Measurements from ENCODE around the gene HHAT.

The HHAT gene

DNA sequence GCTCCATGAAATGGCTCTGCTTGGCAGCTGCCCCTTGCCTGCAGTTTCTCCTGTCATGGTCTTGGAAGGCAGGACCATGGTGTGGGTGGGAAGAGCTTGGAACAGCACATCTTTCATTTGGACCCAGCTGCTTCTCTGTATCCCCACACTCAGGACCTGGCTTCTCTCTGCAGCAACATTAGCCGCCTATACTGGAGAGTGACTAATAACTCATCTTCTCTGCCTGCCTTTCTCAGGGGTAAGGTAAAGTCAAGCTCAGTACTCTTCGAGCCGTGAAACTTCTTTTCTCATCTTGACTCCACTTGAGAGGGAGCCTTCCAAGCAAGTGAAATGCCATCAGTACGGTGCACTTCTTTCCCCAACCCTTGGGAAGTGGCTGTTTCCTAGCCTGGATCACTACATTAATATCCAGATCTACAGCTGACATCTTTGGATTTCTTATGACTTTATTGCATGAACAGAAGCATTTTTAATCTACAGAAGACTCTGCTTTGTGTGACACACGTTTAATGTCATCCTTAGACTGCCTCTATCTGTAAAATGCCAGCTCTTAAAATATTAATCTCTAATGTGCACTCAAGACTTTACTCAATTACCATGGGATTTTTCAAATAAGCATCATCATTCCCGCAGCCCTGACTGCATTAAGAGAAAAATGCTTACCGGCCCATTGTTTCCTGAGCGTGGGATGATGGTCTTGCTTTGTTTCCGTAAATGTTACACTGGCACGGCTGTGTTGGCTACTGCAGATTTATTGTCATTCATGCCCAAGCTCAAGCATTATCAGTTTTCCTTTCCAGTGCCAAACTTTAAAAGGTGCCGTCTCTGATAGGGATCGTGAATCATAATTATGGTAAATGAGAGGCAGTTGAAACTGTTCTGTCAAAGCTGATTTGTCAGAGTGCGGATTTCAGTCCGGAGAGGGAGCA lies 242.9 kb downstream of the HHAT start:
- Histone ChIP-seq H3K36me3 (ENCODE audit: insufficient read depth, low read length) (no peaks in the 10 kb centered on the region), H3K27me3 (ENCODE audit: insufficient read depth, low read length) (peaks cover 11% of the 10 kb centered on the region; the same call in 1 of the 2 replicates), H3K27ac (ENCODE audit: low read depth, low read length) (no peak overlapping the region), H2AFZ (ENCODE audit: low read length, unreplicated experiment) (no peak overlapping the region), H3K4me1 (ENCODE audit: control insufficient read depth, insufficient read depth, low read length, unreplicated experiment) (no peaks in the 10 kb centered on the region), H3K79me2 (ENCODE audit: control insufficient read depth, insufficient read depth, low read length, unreplicated experiment) (no peaks in the 10 kb centered on the region), H3K4me3 (ENCODE audit: low read depth, low read length) (no peak overlapping the region)

DNA sequence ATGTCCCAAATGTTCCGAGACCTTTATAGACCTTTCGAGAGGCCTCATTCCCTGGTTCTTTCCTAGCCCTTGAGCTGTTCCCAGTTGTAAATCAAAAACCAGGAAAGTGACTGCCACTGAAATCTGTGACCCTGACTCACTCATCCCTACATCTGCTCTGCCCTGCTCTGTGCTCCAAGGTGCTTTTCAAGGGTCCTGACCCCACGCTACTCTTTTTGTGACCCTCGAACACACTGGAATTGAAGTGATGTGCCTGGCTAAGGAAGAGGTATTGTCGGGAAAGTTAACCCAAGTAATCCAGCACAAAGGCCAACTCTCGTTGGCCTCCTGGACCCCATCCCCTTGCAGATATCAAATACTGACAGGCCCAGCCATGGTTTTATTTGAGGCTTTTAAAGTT lies 244.4 kb downstream of the HHAT start:
- Histone ChIP-seq H3K4me1 (ENCODE audit: control insufficient read depth, insufficient read depth, low read length, unreplicated experiment) (no peaks in the 10 kb centered on the region), H3K27me3 (ENCODE audit: insufficient read depth, low read length) (peaks cover 12% of the 10 kb centered on the region; the same call in 1 of the 2 replicates), H3K4me3 (ENCODE audit: low read depth, low read length) (no peak overlapping the region), H3K27ac (ENCODE audit: low read depth, low read length) (no peak overlapping the region), H3K79me2 (ENCODE audit: control insufficient read depth, insufficient read depth, low read length, unreplicated experiment) (no peaks in the 10 kb centered on the region), H2AFZ (ENCODE audit: low read length, unreplicated experiment) (no peak overlapping the region), H3K36me3 (ENCODE audit: insufficient read depth, low read length) (no peaks in the 10 kb centered on the region)

DNA sequence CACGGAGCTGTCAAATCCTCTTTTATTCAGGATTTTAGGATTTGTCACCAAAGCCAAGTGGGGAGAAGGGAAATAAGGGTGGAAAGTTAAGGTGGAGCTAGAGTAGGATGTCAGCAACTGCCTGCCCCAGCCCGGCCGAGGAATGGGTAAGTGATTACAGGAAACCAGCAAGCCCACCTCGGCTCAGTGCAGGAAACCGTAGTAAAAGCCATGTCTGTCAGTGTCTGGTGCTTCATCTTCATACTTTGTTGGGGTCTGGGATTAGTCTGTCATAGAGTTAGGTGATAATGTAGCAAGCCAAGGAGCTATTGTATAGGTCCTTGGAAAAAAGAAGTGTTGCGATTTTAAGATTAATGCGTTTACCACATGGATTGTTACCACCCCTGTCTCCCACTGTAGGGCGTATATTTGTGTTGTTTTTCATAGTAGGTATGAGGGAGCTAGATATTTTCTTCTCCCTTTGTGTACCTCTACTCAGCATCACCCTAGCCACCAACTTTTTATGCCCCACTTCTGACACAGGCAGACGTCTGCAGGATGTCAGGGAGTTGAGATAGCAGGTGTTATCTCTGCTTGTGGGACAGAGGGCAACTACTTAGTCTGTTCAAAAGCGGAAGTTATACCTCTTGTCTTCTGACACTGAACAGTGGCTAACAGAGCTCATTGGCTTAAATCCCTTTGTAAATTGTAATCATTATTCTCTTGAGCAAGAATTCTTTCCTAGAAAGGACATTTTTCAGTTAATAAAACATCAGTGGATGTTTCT lies 253.7 kb downstream of the HHAT start:
- H3K27ac ChIP-seq (ENCODE audit: low read depth, low read length), result no peak overlapping the region
- H3K4me1 ChIP-seq (ENCODE audit: control insufficient read depth, insufficient read depth, low read length, unreplicated experiment), result no peaks in the 10 kb centered on the region
- H3K27me3 ChIP-seq (ENCODE audit: insufficient read depth, low read length), result peaks cover 9% of the 10 kb centered on the region; the same call in 1 of the 2 replicates
- no peaks in the 10 kb centered on the region for H3K79me2 ChIP-seq (ENCODE audit: control insufficient read depth, insufficient read depth, low read length, unreplicated experiment)
- H3K36me3 ChIP-seq (ENCODE audit: insufficient read depth, low read length), result no peaks in the 10 kb centered on the region
- no peak overlapping the region for H2AFZ ChIP-seq (ENCODE audit: low read length, unreplicated experiment)
- H3K4me3 ChIP-seq (ENCODE audit: low read depth, low read length), result no peak overlapping the region

DNA sequence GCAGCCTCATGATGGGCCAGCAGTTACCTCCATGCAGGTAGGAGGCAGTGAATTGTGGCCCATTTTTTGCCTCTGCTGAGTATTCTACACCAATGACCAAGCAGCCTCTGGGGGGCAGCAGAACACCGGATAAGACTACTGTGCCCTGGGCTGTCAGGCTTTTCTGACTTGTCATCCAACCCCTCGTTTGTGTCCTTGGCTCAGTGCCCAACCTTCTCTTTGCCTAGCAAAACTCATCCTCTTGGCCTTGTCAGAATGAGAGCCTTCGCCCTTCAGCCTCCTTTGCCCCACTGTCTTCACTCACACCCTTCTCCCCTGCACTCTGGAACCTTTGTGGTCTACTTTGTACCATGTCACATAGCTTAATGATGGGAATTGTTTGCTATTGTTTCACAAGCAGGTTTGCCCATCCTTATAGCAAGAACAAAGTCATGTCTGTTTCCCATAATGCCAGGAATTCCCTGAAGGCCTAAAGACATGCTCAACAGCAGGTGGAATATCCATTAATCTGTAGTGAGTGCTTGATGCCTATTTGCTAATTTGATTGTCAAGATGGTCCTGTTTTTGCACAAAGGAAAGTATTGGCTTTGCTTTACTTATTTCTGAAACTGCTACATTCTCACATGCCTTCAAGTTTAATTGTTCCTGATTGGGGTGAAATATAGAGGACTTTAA lies 255.9 kb downstream of the HHAT start:
- H3K27ac ChIP-seq (ENCODE audit: low read depth, low read length), result no peak overlapping the region
- H3K79me2 ChIP-seq (ENCODE audit: control insufficient read depth, insufficient read depth, low read length, unreplicated experiment), result no peaks in the 10 kb centered on the region
- no peaks in the 10 kb centered on the region for H3K4me1 ChIP-seq (ENCODE audit: control insufficient read depth, insufficient read depth, low read length, unreplicated experiment)
- no peaks in the 10 kb centered on the region for H3K36me3 ChIP-seq (ENCODE audit: insufficient read depth, low read length)
- H2AFZ ChIP-seq (ENCODE audit: low read length, unreplicated experiment), result no peak overlapping the region
- 0 out of 2 replicates have a peak, but pooled peaks cover 6% of the 10 kb centered on the region for H3K27me3 ChIP-seq (ENCODE audit: insufficient read depth, low read length)
- no peak overlapping the region for H3K4me3 ChIP-seq (ENCODE audit: low read depth, low read length)

DNA sequence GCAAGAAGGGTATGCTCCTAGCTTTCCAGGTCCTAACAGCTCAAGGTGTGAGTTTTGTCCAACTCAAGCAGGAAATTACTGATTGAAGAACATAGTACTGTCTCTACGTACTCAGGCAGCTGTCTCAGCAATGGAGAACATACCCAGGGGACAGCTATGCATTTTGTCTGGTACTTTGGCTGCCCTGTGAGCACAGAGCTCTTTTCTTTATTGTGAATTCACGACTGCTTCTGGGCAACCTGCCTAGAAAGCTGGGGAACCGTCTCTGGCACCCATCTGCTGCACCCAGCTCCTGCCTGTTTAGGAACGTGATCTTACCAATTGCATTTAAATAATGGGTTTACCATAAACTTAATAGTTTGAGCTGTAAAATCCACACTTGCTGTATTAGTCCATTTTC lies 258.1 kb downstream of the HHAT start:
- Histone ChIP-seq H3K27ac (ENCODE audit: low read depth, low read length) (no peak overlapping the region), H3K79me2 (ENCODE audit: control insufficient read depth, insufficient read depth, low read length, unreplicated experiment) (no peaks in the 10 kb centered on the region), H3K36me3 (ENCODE audit: insufficient read depth, low read length) (no peaks in the 10 kb centered on the region), H3K4me1 (ENCODE audit: control insufficient read depth, insufficient read depth, low read length, unreplicated experiment) (no peaks in the 10 kb centered on the region), H3K27me3 (ENCODE audit: insufficient read depth, low read length) (0 out of 2 replicates have a peak, but pooled peaks cover 3% of the 10 kb centered on the region), H3K4me3 (ENCODE audit: low read depth, low read length) (no peak overlapping the region), H2AFZ (ENCODE audit: low read length, unreplicated experiment) (no peak overlapping the region)

GRCh38 chr1:210587566-210587965 lies 258.9 kb downstream of the HHAT start:
- H2AFZ ChIP-seq (ENCODE audit: low read length, unreplicated experiment), result no peak overlapping the region

GRCh38 chr1:210588357-210588756 lies 259.7 kb downstream of the HHAT start:
- H3K79me2 ChIP-seq (ENCODE audit: control insufficient read depth, insufficient read depth, low read length, unreplicated experiment), result no peaks in the 10 kb centered on the region
- no peaks in the 10 kb centered on the region for H3K36me3 ChIP-seq (ENCODE audit: insufficient read depth, low read length)
- H3K27me3 ChIP-seq (ENCODE audit: insufficient read depth, low read length), result no peaks in the 10 kb centered on the region
- H3K27ac ChIP-seq (ENCODE audit: low read depth, low read length), result no peak overlapping the region
- H3K4me1 ChIP-seq (ENCODE audit: control insufficient read depth, insufficient read depth, low read length, unreplicated experiment), result no peaks in the 10 kb centered on the region
- no peak overlapping the region for H3K4me3 ChIP-seq (ENCODE audit: low read depth, low read length)
- no peak overlapping the region for H2AFZ ChIP-seq (ENCODE audit: low read length, unreplicated experiment)

More at GRCh38 chr1:210587566-210587965, 258.9 kb downstream of the HHAT start:
- H3K79me2 ChIP-seq (ENCODE audit: control insufficient read depth, insufficient read depth, low read length, unreplicated experiment), result no peaks in the 10 kb centered on the region
- H3K27ac ChIP-seq (ENCODE audit: low read depth, low read length), result no peak overlapping the region
- H3K4me1 ChIP-seq (ENCODE audit: control insufficient read depth, insufficient read depth, low read length, unreplicated experiment), result no peaks in the 10 kb centered on the region
- H3K36me3 ChIP-seq (ENCODE audit: insufficient read depth, low read length), result no peaks in the 10 kb centered on the region
- H3K4me3 ChIP-seq (ENCODE audit: low read depth, low read length), result no peak overlapping the region
- no peaks in the 10 kb centered on the region for H3K27me3 ChIP-seq (ENCODE audit: insufficient read depth, low read length)

DNA sequence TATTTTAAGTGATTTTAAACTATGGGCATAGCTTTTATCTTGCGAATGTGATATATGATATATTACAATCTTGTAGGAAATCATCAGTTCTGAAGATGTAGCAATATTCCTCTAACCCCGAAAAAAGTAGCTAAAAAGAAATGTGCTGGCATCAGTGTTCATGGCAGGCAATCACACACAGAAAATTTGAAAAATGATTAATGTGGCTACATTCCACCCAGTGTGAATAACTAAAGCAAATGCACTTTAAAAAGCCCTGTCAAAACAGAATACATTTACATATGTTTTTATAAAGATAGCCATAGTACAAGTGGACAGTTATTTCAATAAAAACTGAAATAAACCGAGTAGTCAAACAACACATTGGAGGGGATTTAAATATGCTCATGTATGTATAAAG lies 260.2 kb downstream of the HHAT start:
- Histone ChIP-seq H2AFZ (ENCODE audit: low read length, unreplicated experiment) (no peak overlapping the region), H3K79me2 (ENCODE audit: control insufficient read depth, insufficient read depth, low read length, unreplicated experiment) (no peaks in the 10 kb centered on the region), H3K27ac (ENCODE audit: low read depth, low read length) (no peak overlapping the region), H3K36me3 (ENCODE audit: insufficient read depth, low read length) (no peaks in the 10 kb centered on the region), H3K27me3 (ENCODE audit: insufficient read depth, low read length) (no peaks in the 10 kb centered on the region), H3K4me1 (ENCODE audit: control insufficient read depth, insufficient read depth, low read length, unreplicated experiment) (no peaks in the 10 kb centered on the region), H3K4me3 (ENCODE audit: low read depth, low read length) (no peak overlapping the region)

- no peaks in the 10 kb centered on the region for H3K36me3 ChIP-seq (ENCODE audit: insufficient read depth, low read length)
- no peak overlapping the region for H3K4me3 ChIP-seq (ENCODE audit: low read depth, low read length)
- no peaks in the 10 kb centered on the region for H3K27me3 ChIP-seq (ENCODE audit: insufficient read depth, low read length)
- H3K79me2 ChIP-seq (ENCODE audit: control insufficient read depth, insufficient read depth, low read length, unreplicated experiment), result no peaks in the 10 kb centered on the region
- H2AFZ ChIP-seq (ENCODE audit: low read length, unreplicated experiment), result no peak overlapping the region
- H3K4me1 ChIP-seq (ENCODE audit: control insufficient read depth, insufficient read depth, low read length, unreplicated experiment), result no peaks in the 10 kb centered on the region
- no peak overlapping the region for H3K27ac ChIP-seq (ENCODE audit: low read depth, low read length)
Observed at GRCh38 chr1:210591214-210591613, 262.5 kb downstream of the HHAT start.

- H3K4me3 ChIP-seq (ENCODE audit: low read depth, low read length), result no peak overlapping the region
- no peaks in the 10 kb centered on the region for H3K27me3 ChIP-seq (ENCODE audit: insufficient read depth, low read length)
- H3K36me3 ChIP-seq (ENCODE audit: insufficient read depth, low read length), result no peaks in the 10 kb centered on the region
- no peak overlapping the region for H2AFZ ChIP-seq (ENCODE audit: low read length, unreplicated experiment)
- H3K27ac ChIP-seq (ENCODE audit: low read depth, low read length), result no peak overlapping the region
- H3K4me1 ChIP-seq (ENCODE audit: control insufficient read depth, insufficient read depth, low read length, unreplicated experiment), result peaks cover 21% of the 10 kb centered on the region
- no peaks in the 10 kb centered on the region for H3K79me2 ChIP-seq (ENCODE audit: control insufficient read depth, insufficient read depth, low read length, unreplicated experiment)
Observed at GRCh38 chr1:210594605-210595004, 265.9 kb downstream of the HHAT start.

Data from ACC112 (cell line).